HG03045 (cell line): Measurements from ENCODE around the gene CPT1B.
"Not testable (repeated sequence)": the region's sequence is repeated elsewhere in the genome, so short reads cannot be mapped to it uniquely, and the experiment has no call there.

ENCODE experiments used
- ATAC-seq: cut with Tn5 transposase; IDR thresholded peaks from one replicate; pipeline ENCODE4 v1.9.1; 2021; ENCODE audit warnings: mild to moderate bottlenecking, moderate library complexity; ENCODE audit not compliant: unreplicated experiment

The CPT1B gene

GRCh38 chr22:50577987-50578775 lies at the start of gene CPT1B:
Gene CPT1B (minus strand): TSS chr22:50578427. CDS start chr22:50577915, 512 bp downstream.
- ATAC-seq = no peak

- ATAC-seq = no peak
Observed at GRCh38 chr22:50626850-50627641, 48.8 kb upstream of the CPT1B start.

GRCh38 chr22:50626314-50626849 lies 48.2 kb upstream of the CPT1B start:
- ATAC-seq = no peak

GRCh38 chr22:50625568-50626313 lies 47.5 kb upstream of the CPT1B start:
- no peak for ATAC-seq

GRCh38 chr22:50625131-50625567 lies 46.9 kb upstream of the CPT1B start:
- no peak for ATAC-seq

GRCh38 chr22:50624347-50625130 lies 46.3 kb upstream of the CPT1B start:
- ATAC-seq = no peak

- ATAC-seq = no peak
Observed at GRCh38 chr22:50622723-50623327, 44.6 kb upstream of the CPT1B start.

- no peak for ATAC-seq
Observed at GRCh38 chr22:50621948-50622722, 43.9 kb upstream of the CPT1B start.

GRCh38 chr22:50621356-50621880 lies 43.2 kb upstream of the CPT1B start:
- peak; percentile 27 for ATAC-seq

GRCh38 chr22:50620593-50621355 lies 42.5 kb upstream of the CPT1B start:
- ATAC-seq = peak; percentile 58

GRCh38 chr22:50614296-50614695 lies 36.1 kb upstream of the CPT1B start:
- not testable (repeated sequence) for ATAC-seq

GRCh38 chr22:50613291-50613981 lies 35.2 kb upstream of the CPT1B start:
- no peak for ATAC-seq

- no peak for ATAC-seq
Observed at GRCh38 chr22:50612528-50613221, 34.4 kb upstream of the CPT1B start.

GRCh38 chr22:50612168-50612527 lies 33.9 kb upstream of the CPT1B start:
- ATAC-seq = no peak

- ATAC-seq = no peak
Observed at GRCh38 chr22:50611341-50612060, 33.3 kb upstream of the CPT1B start.

- ATAC-seq = no peak
Observed at GRCh38 chr22:50610581-50610980, 32.4 kb upstream of the CPT1B start.
